Measurements from ENCODE around the gene PAPOLB. TPM values are rescaled to one million over a fixed set of nuclear protein-coding genes. Genes with fewer than 3 reads are reported as not detected.

Gene PAPOLB
- total RNA-seq, 1 donor = 0.36 TPM

- Histone ChIP-seq H2AFZ (ENCODE audit: low read length) (no peak overlapping the region), H4K20me1 (ENCODE audit: insufficient read depth, low read length) (no peaks in the 10 kb centered on the region), H3K9me3 (ENCODE audit: low read depth, low read length) (peaks cover 2% of the 10 kb centered on the region), H3K4me2 (ENCODE audit: insufficient read depth, low read length) (no peak overlapping the region), H3K4me3 (ENCODE audit: insufficient read depth, low read length) (no peak overlapping the region), H3K79me2 (ENCODE audit: insufficient read depth, low read length) (no peaks in the 10 kb centered on the region), H3K4me1 (ENCODE audit: insufficient read depth, low read length) (no peaks in the 10 kb centered on the region), H3K27me3 (ENCODE audit: insufficient read depth, low read length) (no peaks in the 10 kb centered on the region), H3K36me3 (ENCODE audit: insufficient read depth, low read length) (no peaks in the 10 kb centered on the region), H3K27ac (ENCODE audit: low read depth, low read length) (no peak overlapping the region)
- no peak for TF ChIP-seq CTCF (IDR thresholded peaks at IDR 0.05; ENCODE audit: extremely low read depth, low read depth, low read length)
- no peak for DNase-seq (ENCODE audit: insufficient read length, low spot score, missing footprints)
Measured at GRCh38 chr7:4861227-4861626, 603 bp downstream of the PAPOLB start.

GRCh38 chr7:4857189-4857588 is 4.6 kb downstream of the PAPOLB start:
- H4K20me1 ChIP-seq (ENCODE audit: insufficient read depth, low read length) = no peaks in the 10 kb centered on the region
- no peaks in the 10 kb centered on the region for H3K79me2 ChIP-seq (ENCODE audit: insufficient read depth, low read length)
- no peak overlapping the region for H3K4me3 ChIP-seq (ENCODE audit: insufficient read depth, low read length)
- no peaks in the 10 kb centered on the region for H3K27me3 ChIP-seq (ENCODE audit: insufficient read depth, low read length)
- H3K9me3 ChIP-seq (ENCODE audit: low read depth, low read length) = peaks cover 2% of the 10 kb centered on the region
- H3K4me2 ChIP-seq (ENCODE audit: insufficient read depth, low read length) = no peak overlapping the region
- no peak overlapping the region for H3K27ac ChIP-seq (ENCODE audit: low read depth, low read length)
- H2AFZ ChIP-seq (ENCODE audit: low read length) = no peak overlapping the region
- H3K4me1 ChIP-seq (ENCODE audit: insufficient read depth, low read length) = no peaks in the 10 kb centered on the region
- TF ChIP-seq CTCF (IDR thresholded peaks at IDR 0.05; ENCODE audit: extremely low read depth, low read depth, low read length) = no peak
- no peaks in the 10 kb centered on the region for H3K36me3 ChIP-seq (ENCODE audit: insufficient read depth, low read length)
- DNase-seq (ENCODE audit: insufficient read length, low spot score, missing footprints) = no peak

GRCh38 chr7:4856336-4857057 is 5.3 kb downstream of the PAPOLB start:
- H3K4me2 ChIP-seq (ENCODE audit: insufficient read depth, low read length) = no peak overlapping the region
- H3K79me2 ChIP-seq (ENCODE audit: insufficient read depth, low read length) = no peaks in the 10 kb centered on the region
- no peak for DNase-seq (ENCODE audit: insufficient read length, low spot score, missing footprints)
- TF ChIP-seq CTCF (IDR thresholded peaks at IDR 0.05; ENCODE audit: extremely low read depth, low read depth, low read length) = no peak
- no peaks in the 10 kb centered on the region for H3K4me1 ChIP-seq (ENCODE audit: insufficient read depth, low read length)
- no peaks in the 10 kb centered on the region for H3K36me3 ChIP-seq (ENCODE audit: insufficient read depth, low read length)
- no peak overlapping the region for H2AFZ ChIP-seq (ENCODE audit: low read length)
- H3K9me3 ChIP-seq (ENCODE audit: low read depth, low read length) = peaks cover 2% of the 10 kb centered on the region
- H3K27ac ChIP-seq (ENCODE audit: low read depth, low read length) = no peak overlapping the region
- H3K4me3 ChIP-seq (ENCODE audit: insufficient read depth, low read length) = no peak overlapping the region
- no peaks in the 10 kb centered on the region for H4K20me1 ChIP-seq (ENCODE audit: insufficient read depth, low read length)
- no peaks in the 10 kb centered on the region for H3K27me3 ChIP-seq (ENCODE audit: insufficient read depth, low read length)

- no peak for DNase-seq (ENCODE audit: insufficient read length, low spot score, missing footprints)
- no peaks in the 10 kb centered on the region for H3K79me2 ChIP-seq (ENCODE audit: insufficient read depth, low read length)
- no peak overlapping the region for H2AFZ ChIP-seq (ENCODE audit: low read length)
- no peak overlapping the region for H3K27ac ChIP-seq (ENCODE audit: low read depth, low read length)
- no peaks in the 10 kb centered on the region for H4K20me1 ChIP-seq (ENCODE audit: insufficient read depth, low read length)
- no peak overlapping the region for H3K4me2 ChIP-seq (ENCODE audit: insufficient read depth, low read length)
- H3K27me3 ChIP-seq (ENCODE audit: insufficient read depth, low read length) = no peaks in the 10 kb centered on the region
- no peak for TF ChIP-seq CTCF (IDR thresholded peaks at IDR 0.05; ENCODE audit: extremely low read depth, low read depth, low read length)
- no peaks in the 10 kb centered on the region for H3K36me3 ChIP-seq (ENCODE audit: insufficient read depth, low read length)
- H3K9me3 ChIP-seq (ENCODE audit: low read depth, low read length) = no peaks in the 10 kb centered on the region
- H3K4me1 ChIP-seq (ENCODE audit: insufficient read depth, low read length) = no peaks in the 10 kb centered on the region
- no peak overlapping the region for H3K4me3 ChIP-seq (ENCODE audit: insufficient read depth, low read length)
Measured at GRCh38 chr7:4854916-4855315, 6.9 kb downstream of the PAPOLB start.
